Activated CD8-positive, alpha-beta memory T cell treated with anti-CD3 and anti-CD28 coated beads, Interleukin-2, amount 50 U/mL, for 24 hours (primary cell): ENCODE results near the gene TMEM164.
"Not testable (repeated sequence)": the region's sequence is repeated elsewhere in the genome, so short reads cannot be mapped to it uniquely, and the experiment has no call there.

ENCODE experiments used
- DNase-seq: peaks from one replicate; pipeline ENCODE4 v3.0.0-alpha.2; 2020; ENCODE audit errors: extremely low read depth

The TMEM164 gene

DNA sequence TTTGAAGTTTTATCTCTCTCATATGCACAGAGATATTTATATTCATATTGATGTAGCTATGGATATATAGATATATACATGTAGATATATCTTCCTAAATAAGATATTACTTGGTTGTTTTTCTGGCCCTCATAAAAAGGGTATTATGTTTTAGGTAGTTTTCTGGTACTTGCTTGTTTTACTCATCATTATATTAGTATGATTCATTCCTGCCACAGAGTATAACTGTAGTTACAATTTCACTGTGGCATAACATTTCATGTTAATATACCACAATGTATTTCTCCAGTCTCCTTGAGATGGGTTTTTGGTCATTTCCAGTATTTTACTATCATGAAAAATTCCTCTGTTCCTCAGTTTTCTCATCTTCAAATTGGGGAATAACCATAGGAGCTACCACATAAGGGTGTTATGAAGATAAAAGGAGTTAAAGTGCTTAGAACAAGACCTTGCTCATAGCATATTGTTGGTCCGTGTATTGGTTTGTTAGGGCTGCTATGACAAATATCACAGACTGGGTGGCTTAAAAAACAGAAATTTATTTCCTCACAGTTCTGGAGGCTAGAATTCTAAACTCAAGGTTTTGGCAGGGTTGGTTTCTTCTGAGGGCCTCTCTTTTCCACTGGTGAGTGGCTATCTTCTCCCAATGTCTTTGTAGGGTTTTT lies 129.7 kb downstream of the TMEM164 start:
- no peak for DNase-seq

DNA sequence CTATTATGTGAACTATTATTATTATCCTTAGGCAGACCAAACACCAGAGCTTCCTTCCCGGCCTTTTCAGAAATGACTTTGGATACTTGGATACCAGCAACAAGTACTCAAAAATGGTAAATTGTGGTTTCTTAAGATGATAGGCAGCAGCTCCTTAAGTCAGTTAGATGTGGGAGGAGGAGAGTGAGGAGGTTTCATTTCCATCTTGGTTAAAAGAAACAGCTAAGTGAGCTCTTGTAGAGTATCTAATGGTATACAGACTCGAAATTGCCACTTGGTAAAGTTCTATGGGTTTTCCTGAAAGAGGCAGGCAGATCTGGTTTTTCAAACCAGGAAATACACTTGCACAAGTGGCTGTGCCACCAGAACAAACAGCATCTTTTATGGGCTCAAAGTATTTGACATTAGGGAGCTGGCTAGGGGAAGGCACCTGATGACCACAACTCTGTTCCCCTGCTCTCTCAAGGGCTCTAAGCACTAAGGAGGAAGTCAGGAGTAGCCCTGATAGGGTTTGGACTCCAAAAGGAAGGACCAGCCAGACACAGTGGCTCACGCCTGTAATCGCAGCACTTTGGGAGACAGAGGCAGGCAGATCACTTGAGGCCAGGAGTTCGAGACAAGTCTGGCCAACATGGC lies 130.9 kb downstream of the TMEM164 start:
- DNase-seq: no peak

GRCh38 chrX:110135618-110136017 lies 132.7 kb downstream of the TMEM164 start:
- no peak for DNase-seq

- no peak for DNase-seq
These were observed 133.2 kb downstream of the TMEM164 start for GRCh38 chrX:110136136-110136535.

- DNase-seq: no peak
These were observed 135.6 kb downstream of the TMEM164 start for GRCh38 chrX:110138557-110138956.

DNA sequence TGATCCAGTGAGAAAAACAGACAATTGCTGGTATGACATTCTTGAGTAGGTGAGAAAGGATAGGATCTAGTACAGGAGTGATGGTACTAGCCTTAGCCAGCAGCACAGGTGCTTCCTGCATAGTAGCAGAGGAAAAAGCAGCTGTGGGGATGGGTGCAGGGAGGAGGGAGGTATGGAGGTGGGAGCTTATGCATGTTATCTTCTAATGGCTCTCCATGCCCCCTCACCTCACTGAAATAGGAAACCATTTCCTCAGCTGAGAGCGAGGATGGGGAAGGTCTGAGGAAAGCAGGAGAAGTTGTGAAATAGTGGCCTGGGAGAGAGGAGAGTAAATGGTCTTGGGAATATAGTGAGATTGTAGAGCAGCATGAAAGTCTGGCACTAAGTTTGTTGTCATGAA lies 136.3 kb downstream of the TMEM164 start:
- no peak for DNase-seq

DNA sequence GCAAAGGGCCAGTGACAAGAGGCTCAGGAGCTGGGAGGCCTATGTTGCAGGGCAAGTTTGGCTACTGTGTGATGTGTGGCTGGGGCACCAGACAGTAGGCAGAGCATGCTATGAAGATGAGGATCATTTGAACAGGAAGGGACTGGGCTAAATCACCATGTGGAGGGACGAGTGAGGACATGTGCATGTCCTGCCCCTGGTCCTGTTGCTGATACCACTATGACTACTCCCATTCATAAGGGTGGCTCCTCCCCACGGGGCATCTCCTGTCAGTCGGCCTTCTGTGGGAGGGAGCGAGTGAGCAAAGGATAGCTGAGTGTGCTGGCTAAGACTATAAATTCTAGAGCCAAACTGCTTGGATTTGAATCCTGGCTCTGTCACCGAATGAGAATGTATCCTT lies 139.2 kb downstream of the TMEM164 start:
- DNase-seq: no peak

DNA sequence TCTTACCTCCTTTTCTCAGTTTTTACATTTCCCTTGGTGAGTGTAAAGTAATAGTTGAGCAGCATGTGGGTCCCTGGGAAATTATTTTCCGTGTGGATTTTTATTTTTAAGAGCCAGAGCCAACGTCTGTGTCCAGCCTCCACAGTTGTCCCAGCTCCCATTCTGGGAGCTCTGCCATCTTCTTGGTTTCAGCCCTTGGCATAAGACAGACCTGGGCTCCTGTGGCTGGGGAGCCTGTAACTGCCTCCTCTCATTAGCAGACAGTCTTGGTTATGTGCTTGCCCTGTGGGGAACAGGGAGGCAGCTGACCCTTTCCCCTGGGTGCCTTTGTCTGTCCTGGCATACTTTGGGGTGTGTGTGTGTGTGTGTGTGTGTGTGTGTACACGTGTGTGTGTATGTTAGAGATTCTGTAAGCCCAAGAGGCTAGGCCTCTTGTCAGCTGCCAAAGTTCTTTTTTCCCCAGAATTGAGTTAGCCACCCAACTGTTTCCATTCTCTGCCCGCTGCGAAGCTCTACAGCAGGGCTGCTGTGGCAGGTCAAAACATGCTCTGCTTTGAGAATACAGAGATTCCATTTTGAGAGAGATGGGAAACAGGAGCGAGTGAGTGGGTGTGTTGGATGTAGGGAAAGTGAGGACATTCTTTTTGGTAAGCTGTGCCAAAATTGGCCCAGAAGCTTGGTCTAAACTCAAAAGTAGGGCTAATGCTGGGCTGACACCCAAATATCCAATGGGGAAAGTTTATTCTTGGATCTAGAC lies 140.7 kb downstream of the TMEM164 start:
- no peak for DNase-seq

DNA sequence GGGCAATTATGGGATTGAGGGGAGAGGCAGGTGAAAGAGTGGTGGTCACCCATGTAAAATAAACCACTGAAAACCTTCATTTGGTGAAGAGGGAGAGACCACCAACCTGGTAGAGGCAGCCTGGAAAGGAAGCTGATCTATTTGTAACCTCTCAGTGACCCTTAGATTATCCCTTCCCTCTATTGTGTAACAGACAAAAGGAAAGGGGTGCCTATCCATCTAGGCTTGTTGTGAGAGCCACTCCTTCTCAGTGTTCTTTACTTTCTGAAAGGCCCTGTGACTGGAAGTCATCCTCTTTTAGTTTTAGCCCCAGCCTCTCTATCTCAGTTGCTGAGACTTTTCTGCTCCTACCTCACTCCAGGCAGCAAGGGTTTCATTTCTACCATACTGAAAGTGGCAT lies 142.4 kb downstream of the TMEM164 start:
- DNase-seq: no peak

GRCh38 chrX:110145854-110146253 lies 142.9 kb downstream of the TMEM164 start:
- no peak for DNase-seq

- no peak for DNase-seq
These were observed 143.6 kb downstream of the TMEM164 start for GRCh38 chrX:110146521-110146920.

DNA sequence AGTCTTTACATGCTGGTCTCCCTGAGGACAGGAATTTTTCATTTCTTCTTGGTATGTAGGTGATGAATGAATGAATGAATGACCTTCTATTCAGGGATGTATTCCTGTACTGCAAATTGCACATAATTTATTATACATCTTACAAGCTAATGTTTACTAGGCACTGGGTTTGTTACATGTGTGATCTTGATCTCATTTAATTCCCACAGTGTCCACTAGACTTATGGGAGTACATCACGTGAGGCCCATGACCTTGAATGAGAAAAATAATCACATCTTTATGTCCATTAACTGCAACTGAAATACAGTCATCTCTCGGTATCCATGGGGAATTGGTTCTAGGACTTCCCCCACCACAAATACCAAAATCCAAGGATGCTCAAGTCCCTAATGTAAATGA lies 150.3 kb downstream of the TMEM164 start:
- DNase-seq: no peak

DNA sequence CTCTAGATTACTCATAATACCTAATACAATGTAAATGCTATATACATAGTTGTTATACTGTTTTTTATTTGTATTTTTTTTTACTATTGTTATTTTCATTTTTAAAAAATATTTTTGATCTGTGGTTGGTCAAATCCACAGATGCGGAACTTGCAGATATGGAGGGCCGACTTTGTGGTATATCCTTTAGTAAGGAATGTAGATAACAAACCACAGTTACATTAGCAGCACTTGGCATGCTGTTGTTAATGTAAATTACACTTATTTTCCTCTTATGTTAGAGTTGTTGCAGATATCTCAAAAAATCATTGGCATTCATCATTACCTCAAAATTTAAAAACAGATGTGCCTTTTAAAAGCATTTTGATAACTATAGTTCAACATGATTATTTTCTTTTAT lies 151.0 kb downstream of the TMEM164 start:
- no peak for DNase-seq

- DNase-seq: not testable (repeated sequence)
These were observed 151.4 kb downstream of the TMEM164 start for GRCh38 chrX:110154328-110154727.

- DNase-seq: no peak
These were observed 152.8 kb downstream of the TMEM164 start for GRCh38 chrX:110155759-110156158.

DNA sequence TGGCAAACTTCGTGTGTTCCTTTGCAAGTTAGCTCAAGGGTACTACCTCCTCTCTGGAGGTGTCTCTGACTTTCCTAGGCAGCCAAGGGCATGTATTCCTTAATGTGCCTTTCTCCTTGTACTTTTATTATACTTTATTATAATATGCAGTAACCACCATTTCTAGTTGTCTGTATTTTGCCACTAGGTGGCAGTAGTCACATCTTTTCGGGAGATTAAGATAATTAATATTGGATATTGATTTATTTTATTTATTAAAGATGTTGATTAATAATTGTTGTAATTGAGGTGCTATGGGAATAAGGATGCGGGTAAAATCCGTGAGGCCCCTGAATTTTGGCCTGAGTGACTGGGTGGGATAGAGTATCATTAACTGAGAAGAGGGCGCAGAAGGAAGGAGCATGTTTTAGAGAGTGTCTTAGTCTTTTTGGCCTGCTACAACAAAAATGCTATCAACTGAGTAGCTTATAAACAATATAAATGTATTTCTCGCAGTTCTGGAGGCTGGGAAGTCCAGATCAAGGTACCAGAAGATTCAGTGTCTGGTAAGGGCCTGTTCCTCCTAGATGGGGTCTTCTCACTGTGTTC lies 153.3 kb downstream of the TMEM164 start:
- DNase-seq: no peak

- DNase-seq: no peak
These were observed 154.5 kb downstream of the TMEM164 start for GRCh38 chrX:110157444-110157843.

DNA sequence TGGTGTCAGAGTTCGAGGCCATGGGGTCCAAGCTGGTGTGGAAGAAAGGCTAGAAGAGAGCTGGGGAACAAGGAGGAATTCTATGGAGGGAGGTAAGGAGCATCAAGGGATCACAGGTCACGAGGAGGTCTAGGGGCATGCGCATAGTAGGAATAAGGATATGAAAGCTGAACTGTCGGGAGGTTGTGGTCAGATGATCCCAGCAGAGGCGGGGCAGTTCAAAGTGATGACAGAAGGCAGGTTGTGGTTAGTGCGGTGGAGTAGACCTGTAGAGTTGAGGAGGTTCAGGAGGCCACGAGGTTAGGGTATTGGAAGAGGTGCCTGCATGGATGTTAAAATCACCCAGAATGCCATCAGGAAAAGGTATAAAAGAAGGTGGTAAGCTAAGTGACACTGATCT lies 156.3 kb downstream of the TMEM164 start:
- no peak for DNase-seq

- DNase-seq: no peak
These were observed 157.0 kb downstream of the TMEM164 start for GRCh38 chrX:110159865-110160264.

DNA sequence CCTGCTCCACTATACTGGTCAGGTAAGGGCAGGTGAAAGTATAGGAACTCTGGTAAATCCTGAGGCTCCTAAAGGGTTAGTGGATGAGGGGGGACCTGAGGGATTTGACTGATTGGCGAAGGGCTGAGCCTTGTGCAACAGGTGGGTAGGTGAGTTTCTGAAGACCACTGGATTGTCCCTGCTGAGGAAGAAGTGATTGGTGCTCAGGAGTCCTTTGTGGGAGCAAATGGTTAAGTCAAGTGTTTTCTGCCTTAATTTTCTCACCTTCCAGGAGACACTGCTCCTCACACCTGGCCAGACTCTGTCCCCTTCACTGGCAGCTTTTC lies 158.4 kb downstream of the TMEM164 start:
- no peak for DNase-seq

DNA sequence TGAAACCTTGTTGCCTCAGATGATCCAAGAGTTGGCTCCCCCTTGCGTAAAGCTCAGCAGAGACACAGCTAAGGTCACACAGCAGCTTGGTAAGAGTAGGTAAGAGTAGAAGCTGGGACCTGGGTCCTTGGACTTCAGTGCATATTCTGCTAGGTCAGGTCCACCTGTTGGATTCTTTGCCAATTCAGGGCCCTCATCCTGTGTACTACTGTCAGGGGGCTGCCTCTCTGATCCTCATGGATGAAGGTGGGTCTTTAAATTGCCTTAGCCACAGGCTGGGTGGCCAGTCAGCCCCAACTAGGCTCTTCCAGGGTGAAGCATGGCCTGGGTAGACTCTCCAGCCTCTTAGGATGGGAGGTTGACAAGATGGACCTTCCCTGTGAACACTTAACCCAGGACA lies 159.2 kb downstream of the TMEM164 start:
- DNase-seq: no peak

- no peak for DNase-seq
These were observed 160.0 kb downstream of the TMEM164 start for GRCh38 chrX:110162867-110163266.

- no peak for DNase-seq
These were observed 160.6 kb downstream of the TMEM164 start for GRCh38 chrX:110163488-110163887.
